Heart left ventricle (tissue), 13 donors: ENCODE results near the gene TTC12.

Experiments used
- CTCF ChIP-seq, 12 donors: fragments of 200-600 bp; sonication (generic) in 4 of 12; IDR thresholded peaks; one replicate each; pipeline versions ENCODE4 v1.5.0 to v1.8.0; 2018 to 2022; ENCODE audit warnings: antibody characterized with exemption in 12 of 12, mild to moderate bottlenecking in 5 of 12
- POLR2A ChIP-seq, 2 donors: fragments of 450-650 bp; IDR thresholded peaks; one replicate each; pipeline ENCODE4 v1.6.1; 2017; ENCODE audit warnings: antibody characterized with exemption in 2 of 2, mild to moderate bottlenecking in 2 of 2, moderate library complexity in 2 of 2
- donor health status: ischemic (EF 13 %, LVEDD 7.1; RV severe dilation, severe dysfunction).
- donor health status: DM: no; HTN: yes; CAD: no.
- donor health status: DM: no; HTN: no; CAD: no.
- donor health status: ischemic (EF 25% LVEDD 6.9; RV normal size, moderate dysfunction).
- donor health status: ischemic (EF 25% LVEDD 5.7; RV mildly dilated, moderate dysfunction).
- donor health status: ischemic (EF 35%, LVEDD 5.7; RV mildly dilated, moderate dysfunction).
- donor health status: nonischemic (EF 11% LVEDD 7.7; RV severe dilation, severe dysfunction).
- donor health status: DM: yes; HTN: yes; CAD: no.
- donor health status: PGD.
- donor health status: ischemic (EF 29% LVEDD 5.4; RV normal size, mild dysfunction).
- donor health status: nonischemic (EF 23%, LVEDD 6.1; RV moderate dilation, normal function).

GRCh38 chr11:113408206-113408605 is 93.8 kb downstream of the TTC12 start:
- TF ChIP-seq CTCF (IDR thresholded peaks at IDR 0.05) (no peak), POLR2A (IDR thresholded peaks at IDR 0.05) (no peak)
